ENCODE results near the gene SLC5A10. TPM values are rescaled to one million over a fixed set of nuclear protein-coding genes. Genes with fewer than 3 reads are reported as not detected.

Gene SLC5A10
- total RNA-seq, 1 donor, result not detected

DNA sequence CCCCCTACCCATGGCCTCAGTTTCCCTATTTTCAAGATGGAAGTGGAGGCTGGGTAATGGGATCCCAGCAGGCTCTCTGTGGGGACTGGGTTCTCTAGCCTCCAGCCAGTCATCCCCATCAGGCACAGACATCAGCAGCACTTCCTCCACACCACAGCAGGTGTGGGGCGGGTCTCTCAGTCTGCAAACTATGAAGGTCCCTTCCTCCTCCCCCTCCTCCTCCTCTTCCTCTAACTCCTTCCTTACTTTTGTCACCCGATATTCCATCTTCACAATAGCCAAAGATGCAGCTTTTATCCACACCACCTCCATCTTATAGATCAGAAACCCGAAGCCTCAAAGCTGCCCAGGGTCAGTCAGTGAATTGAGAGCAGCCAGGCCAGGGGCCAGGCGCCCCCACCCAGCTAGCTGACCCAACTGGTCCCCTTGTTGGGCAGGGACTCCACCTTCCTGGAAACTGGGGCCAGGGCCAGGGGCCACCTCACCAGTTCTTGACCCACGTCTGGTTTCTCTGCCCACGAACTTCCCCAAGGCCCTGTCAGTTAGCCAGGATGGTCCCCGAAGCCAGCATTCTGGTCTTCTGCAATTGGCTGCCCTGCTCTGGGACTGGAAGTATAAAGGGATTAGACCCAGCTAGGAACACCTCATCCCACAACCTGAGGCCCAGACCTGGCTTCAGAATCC is 50.1 kb downstream of the SLC5A10 start:
- TF ChIP-seq, protein P1, sequence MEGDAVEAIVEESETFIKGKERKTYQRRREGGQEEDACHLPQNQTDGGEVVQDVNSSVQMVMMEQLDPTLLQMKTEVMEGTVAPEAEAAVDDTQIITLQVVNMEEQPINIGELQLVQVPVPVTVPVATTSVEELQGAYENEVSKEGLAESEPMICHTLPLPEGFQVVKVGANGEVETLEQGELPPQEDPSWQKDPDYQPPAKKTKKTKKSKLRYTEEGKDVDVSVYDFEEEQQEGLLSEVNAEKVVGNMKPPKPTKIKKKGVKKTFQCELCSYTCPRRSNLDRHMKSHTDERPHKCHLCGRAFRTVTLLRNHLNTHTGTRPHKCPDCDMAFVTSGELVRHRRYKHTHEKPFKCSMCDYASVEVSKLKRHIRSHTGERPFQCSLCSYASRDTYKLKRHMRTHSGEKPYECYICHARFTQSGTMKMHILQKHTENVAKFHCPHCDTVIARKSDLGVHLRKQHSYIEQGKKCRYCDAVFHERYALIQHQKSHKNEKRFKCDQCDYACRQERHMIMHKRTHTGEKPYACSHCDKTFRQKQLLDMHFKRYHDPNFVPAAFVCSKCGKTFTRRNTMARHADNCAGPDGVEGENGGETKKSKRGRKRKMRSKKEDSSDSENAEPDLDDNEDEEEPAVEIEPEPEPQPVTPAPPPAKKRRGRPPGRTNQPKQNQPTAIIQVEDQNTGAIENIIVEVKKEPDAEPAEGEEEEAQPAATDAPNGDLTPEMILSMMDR (IDR thresholded peaks at IDR 0.05; ENCODE audit: insufficient read depth, low read depth, low read length), result no peak
- DNase-seq (ENCODE audit: low read depth), result no peak
- no peak overlapping the region for H3K4me3 ChIP-seq (ENCODE audit: low read depth, low read length)

DNA sequence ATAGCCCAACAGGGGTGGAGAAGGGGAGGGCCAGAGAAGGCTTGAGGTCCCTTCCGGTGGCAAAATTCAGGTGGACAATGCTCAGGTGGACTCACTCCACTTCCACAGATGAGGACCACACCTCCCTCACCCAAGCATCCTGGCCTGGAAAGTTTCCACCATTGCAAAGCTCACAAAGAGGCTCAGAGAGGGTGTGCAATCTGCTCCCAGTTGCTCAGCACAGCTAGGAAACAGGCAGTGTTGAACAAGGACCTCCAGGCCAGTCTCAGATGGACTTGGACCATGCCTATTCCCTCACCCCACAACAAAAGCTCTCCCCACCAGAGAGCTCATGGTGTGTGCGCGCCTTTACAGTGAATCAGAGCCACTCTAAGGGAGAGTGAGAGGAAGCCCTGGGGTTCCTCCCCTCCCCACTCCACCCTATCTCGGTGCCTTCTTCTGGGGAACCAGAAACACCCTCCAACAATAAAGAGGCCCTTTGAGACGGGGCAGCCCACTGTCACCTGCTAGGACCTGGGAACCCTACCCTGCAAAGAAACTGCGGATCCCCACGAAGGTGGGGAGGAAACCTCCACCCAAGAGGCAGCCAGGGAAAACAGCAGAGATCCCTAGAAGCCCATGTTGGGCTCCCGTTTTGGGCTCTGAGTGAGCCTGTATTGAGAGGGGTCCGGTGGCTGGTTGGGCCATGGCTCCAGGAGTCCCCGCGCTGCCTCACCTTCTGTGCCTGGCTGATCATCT is 51.0 kb downstream of the SLC5A10 start:
- no peak overlapping the region for H3K4me3 ChIP-seq (ENCODE audit: low read depth, low read length)
- no peak for DNase-seq (ENCODE audit: low read depth)
- TF ChIP-seq, protein P1 (IDR thresholded peaks at IDR 0.05; ENCODE audit: insufficient read depth, low read depth, low read length), result no peak

DNA sequence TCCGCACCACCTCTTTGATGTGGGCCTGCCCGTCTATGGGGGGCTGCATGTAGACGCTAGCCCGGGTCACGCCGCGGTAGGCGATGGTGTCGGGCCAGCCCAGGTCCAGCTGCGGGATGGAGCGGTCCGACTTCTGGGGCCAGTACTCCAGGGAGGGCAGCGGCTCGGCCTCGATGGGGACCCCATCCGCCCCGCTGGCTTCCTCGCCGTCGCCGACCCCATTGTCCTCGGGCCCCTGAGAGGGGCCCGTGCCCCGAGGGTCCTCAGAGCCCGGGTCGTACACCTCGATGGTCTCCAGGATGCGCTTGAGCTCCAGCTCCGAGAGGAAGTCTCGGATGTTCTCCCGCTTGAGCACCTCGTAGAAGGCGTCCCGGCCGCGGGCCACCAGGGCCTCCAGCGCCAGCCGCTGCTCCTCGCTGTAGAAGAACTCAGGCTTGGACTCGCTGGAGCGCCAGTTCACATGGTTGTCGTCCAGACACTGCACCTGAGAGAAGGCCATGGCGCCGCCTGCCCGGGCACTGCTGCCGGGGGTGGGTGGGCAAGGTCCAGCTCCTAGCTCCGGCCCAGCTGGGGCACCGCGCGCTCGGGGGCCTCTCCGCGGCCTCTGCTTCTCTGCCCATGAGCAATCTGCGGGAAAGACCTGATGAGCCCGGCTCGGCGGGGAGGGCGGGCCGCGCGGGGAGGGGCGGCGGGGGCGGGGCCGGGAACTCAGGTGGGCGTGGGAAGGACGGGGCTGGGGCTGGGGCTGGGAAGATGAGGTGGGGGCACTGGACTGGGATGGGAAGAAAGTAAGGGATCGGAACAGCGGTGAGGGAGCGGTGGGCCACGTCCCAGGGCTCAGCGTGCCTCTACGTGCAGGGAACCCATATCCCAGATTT is 51.8 kb downstream of the SLC5A10 start:
- H3K4me3 ChIP-seq (ENCODE audit: low read depth, low read length), result peak overlapping the region; percentile 68
- DNase-seq (ENCODE audit: low read depth), result peak; percentile 19

DNA sequence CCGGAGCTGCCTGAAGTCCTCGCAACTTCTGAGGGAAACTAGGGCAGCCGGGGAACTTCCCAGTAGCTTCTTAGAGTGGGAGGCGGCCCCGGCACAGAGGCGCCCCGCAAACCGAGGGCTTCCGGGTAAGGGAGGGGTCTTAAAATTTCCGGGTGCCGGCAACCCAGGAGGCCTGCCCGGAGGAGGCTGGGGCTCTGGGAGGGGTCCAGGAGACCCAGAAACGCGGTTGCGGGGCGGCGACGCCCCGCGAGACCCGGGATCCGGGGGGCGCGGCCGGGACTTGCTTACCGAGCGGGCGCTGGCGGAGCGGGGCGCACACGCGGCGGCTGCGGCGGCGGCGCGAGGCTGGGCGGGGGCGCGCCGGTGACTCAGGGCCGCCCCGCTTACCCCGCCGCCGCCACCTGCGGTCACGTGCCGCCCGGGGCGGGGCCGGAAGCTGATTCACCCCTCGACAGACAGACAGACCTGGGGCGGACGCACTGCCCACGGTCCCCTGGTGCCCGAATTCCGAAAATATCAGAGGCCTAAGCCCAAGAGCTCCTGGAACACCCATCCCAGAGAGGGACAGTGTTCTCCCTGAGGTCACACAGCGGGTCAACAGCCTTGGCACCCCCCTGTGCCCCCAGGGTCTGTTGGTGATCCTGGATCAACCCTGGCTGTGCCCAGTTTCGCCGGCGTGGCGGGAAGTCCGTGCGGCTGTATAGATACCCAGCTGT is 52.6 kb downstream of the SLC5A10 start, which contains the start of gene FAM83G:
Gene FAM83G, minus strand, starts transcription at position 344 of the 716 bp plus-strand sequence. CDS start 723 bp downstream, outside the sequence.
- peak within 1 kb of the TSS; percentile 68 for H3K4me3 ChIP-seq (ENCODE audit: low read depth, low read length)
- peak; percentile 68 for DNase-seq (ENCODE audit: low read depth)
- TF ChIP-seq, protein P1 (IDR thresholded peaks at IDR 0.05; ENCODE audit: insufficient read depth, low read depth, low read length), result no peak

More for the DNA sequence above, 51.8 kb downstream of the SLC5A10 start:
- TF ChIP-seq, protein P1 (IDR thresholded peaks at IDR 0.05; ENCODE audit: insufficient read depth, low read depth, low read length), result no peak

DNA sequence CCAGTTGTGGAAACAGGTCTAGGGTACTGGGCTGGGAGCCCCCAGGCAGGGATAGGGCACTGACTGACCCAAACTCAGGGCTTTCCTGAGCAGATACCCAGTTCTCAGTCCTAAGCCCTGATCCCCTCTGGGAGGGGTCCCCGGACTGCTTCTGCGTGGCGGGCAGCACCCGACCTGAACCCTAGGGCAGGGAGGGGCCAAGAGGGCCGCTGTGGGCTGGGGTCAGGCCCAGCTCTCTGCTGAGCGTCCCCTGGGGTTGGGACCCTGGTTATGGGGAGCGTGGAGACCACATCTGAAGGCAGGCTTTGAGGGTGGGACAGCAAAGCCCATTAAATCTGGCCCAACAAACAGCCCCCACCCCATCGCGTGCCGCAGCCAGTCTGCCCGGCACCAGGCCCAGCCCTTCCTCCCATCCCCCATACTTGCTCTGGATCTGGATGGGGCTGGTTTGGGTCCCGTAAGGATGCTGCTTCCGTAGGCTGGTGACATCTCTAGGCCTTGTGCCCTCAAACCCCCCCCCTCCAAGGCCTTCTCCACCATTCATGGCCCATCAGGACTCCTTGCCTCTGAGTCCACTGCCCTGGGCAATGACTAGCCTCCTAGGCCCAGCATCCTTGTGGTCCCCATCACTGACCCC is 53.3 kb downstream of the SLC5A10 start:
- TF ChIP-seq, protein P1 (IDR thresholded peaks at IDR 0.05; ENCODE audit: insufficient read depth, low read depth, low read length), result no peak

More for the DNA sequence above, 53.3 kb downstream of the SLC5A10 start:
- peak overlapping the region; percentile 68 for H3K4me3 ChIP-seq (ENCODE audit: low read depth, low read length)
- DNase-seq (ENCODE audit: low read depth), result no peak

All from fibroblast of villous mesenchyme (primary cell).